IMR-90 (cell line): ENCODE data around the gene ENHO. TPM values are rescaled to one million over a fixed set of nuclear protein-coding genes. Genes with fewer than 3 reads are reported as not detected.

Experiments
- ATAC-seq: fragments of 200-7000 bp; cut with Tn5 transposase; 2 replicates; pipeline ENCODE4 v1.9.1; 2020; ENCODE audit warnings: low read depth, mild to moderate bottlenecking, moderate library complexity
- BruUV-seq: library from RNA; stranded (reverse); fragments of 400-500 nt; replicated peaks from 2 replicates; lab custom pipeline; 2021; lab: Mats Ljungman, UMichigan
- CTCF ChIA-PET: fragments of 300-600 bp; formaldehyde crosslinking; extraction: SDS; loops from one replicate; lab custom pipeline; 2021; ENCODE audit warnings: antibody characterized with exemption; lab: Yijun Ruan, JAX
- POLR2A ChIA-PET: fragments of 300-600 bp; sonication (Branson Sonifier 250); formaldehyde crosslinking; loops from one replicate; lab custom pipeline; 2022; ENCODE audit warnings: antibody characterized with exemption; ENCODE audit not compliant: unreplicated experiment; lab: Charles Lee
- DNase-seq: peaks from one replicate; pipeline ENCODE4 v3.0.0; 2013
- H2AFZ ChIP-seq: replicated peaks from 2 replicates; pipeline ENCODE3; 2013; ENCODE audit warnings: low read length, mild to moderate bottlenecking; ENCODE audit not compliant: poor library complexity
- H2AK5ac ChIP-seq: 2 replicates; pipeline ENCODE4 v1.6.1; 2013; ENCODE audit warnings: low read depth, low read length, inconsistent platforms
- H2AK9ac ChIP-seq: replicated peaks from 2 replicates; pipeline ENCODE3; 2013; ENCODE audit warnings: mild to moderate bottlenecking, low read depth, low read length, moderate library complexity; ENCODE audit not compliant: poor library complexity
- H2BK120ac ChIP-seq: 2 replicates; pipeline ENCODE4 v1.6.1; 2013; ENCODE audit warnings: low read depth, low read length, inconsistent platforms
- H2BK15ac ChIP-seq: 3 replicates; pipeline ENCODE4 v1.6.1; 2013; ENCODE audit warnings: low read depth, low read length, inconsistent platforms
- H2BK20ac ChIP-seq: 2 replicates; pipeline ENCODE4 v1.6.1; 2013; ENCODE audit warnings: low read depth, mild to moderate bottlenecking, inconsistent platforms, low read length, moderate library complexity
- H2BK5ac ChIP-seq: 2 replicates; pipeline ENCODE4 v1.6.1; 2013; ENCODE audit warnings: mild to moderate bottlenecking, low read depth, low read length, inconsistent platforms; ENCODE audit not compliant: poor library complexity, severe bottlenecking
- H3K14ac ChIP-seq: replicated peaks from 2 replicates; pipeline ENCODE4 v1.6.1; 2013; ENCODE audit warnings: low read depth, low read length, inconsistent platforms
- H3K18ac ChIP-seq: 2 replicates; pipeline ENCODE4 v1.6.1; 2013; ENCODE audit warnings: low read depth, low read length, control low read depth
- H3K23ac ChIP-seq: 2 replicates; pipeline ENCODE4 v1.6.1; 2013; ENCODE audit warnings: low read depth, low read length, inconsistent platforms
- H3K27ac ChIP-seq: 2 replicates; pipeline ENCODE4 v1.5.1; 2013; ENCODE audit warnings: mild to moderate bottlenecking, control low read depth, low read length; ENCODE audit not compliant: insufficient read depth
- H3K27me3 ChIP-seq: 2 replicates; pipeline ENCODE4 v1.6.1; 2013; ENCODE audit warnings: low read length; ENCODE audit not compliant: control insufficient read depth, insufficient read depth
- H3K36me3 ChIP-seq: 2 replicates; pipeline ENCODE4 v1.6.1; 2013; ENCODE audit warnings: low read length, mixed read lengths; ENCODE audit not compliant: control insufficient read depth, insufficient read depth
- H3K4ac ChIP-seq: 2 replicates; pipeline ENCODE4 v1.6.1; 2013; ENCODE audit warnings: low read depth, low read length, inconsistent platforms
- H3K4me1 ChIP-seq: 2 replicates; pipeline ENCODE4 v1.6.1; 2013; ENCODE audit warnings: low read length, mixed read lengths; ENCODE audit not compliant: control insufficient read depth, insufficient read depth
- H3K4me2 ChIP-seq: 2 replicates; pipeline ENCODE4 v1.6.1; 2013; ENCODE audit warnings: low read depth, mild to moderate bottlenecking, control low read depth, low read length, moderate library complexity
- H3K4me3 ChIP-seq: 2 replicates; pipeline ENCODE4 v1.5.1; 2013; ENCODE audit warnings: low read depth, mild to moderate bottlenecking, control low read depth, low read length, moderate library complexity; ENCODE audit not compliant: insufficient read depth
- H3K56ac ChIP-seq: 2 replicates; pipeline ENCODE4 v1.6.1; 2013; ENCODE audit warnings: low read length, inconsistent platforms; ENCODE audit not compliant: insufficient read depth; ENCODE audit errors: extremely low read depth
- H3K79me1 ChIP-seq, 2 experiments: 2 replicates each; pipeline ENCODE4 v1.6.1; 2013; ENCODE audit warnings: low read length in 2 of 2, inconsistent platforms in 1 of 2, low read depth in 1 of 2
- H3K9ac ChIP-seq: 2 replicates; pipeline ENCODE4 v1.6.1; 2013; ENCODE audit warnings: low read depth, low read length, control low read depth
- H3K9me1 ChIP-seq: 2 replicates; pipeline ENCODE4 v1.6.1; 2013; ENCODE audit warnings: low read length, inconsistent platforms; ENCODE audit not compliant: insufficient read depth
- H3K9me3 ChIP-seq: 2 replicates; pipeline ENCODE4 v1.6.1; 2013; ENCODE audit warnings: low read length; ENCODE audit not compliant: control insufficient read depth, insufficient read depth
- H4K20me1 ChIP-seq: 2 replicates; pipeline ENCODE4 v1.6.1; 2013; ENCODE audit warnings: low read length, inconsistent platforms; ENCODE audit not compliant: insufficient read depth
- H4K5ac ChIP-seq: 2 replicates; pipeline ENCODE4 v1.6.1; 2013; ENCODE audit warnings: mild to moderate bottlenecking, low read depth, low read length, control low read depth
- H4K8ac ChIP-seq, 2 experiments: 2 replicates each; pipeline ENCODE4 v1.6.1; 2013; ENCODE audit warnings: low read depth in 2 of 2, low read length in 2 of 2, control low read depth in 1 of 2, inconsistent platforms in 1 of 2
- H4K91ac ChIP-seq: 2 replicates; pipeline ENCODE4 v1.6.1; 2013; ENCODE audit warnings: low read depth, low read length, inconsistent platforms; ENCODE audit not compliant: insufficient read depth
- BHLHE40 ChIP-seq: fragments of 150-350 bp; IDR thresholded peaks from 2 replicates; pipeline ENCODE4 v1.6.1; 2016; ENCODE audit warnings: mild to moderate bottlenecking, low read depth, low read length
- CEBPB ChIP-seq: IDR thresholded peaks from 2 replicates; pipeline ENCODE4 v1.6.1; 2012; ENCODE audit warnings: low read depth, low read length, improper control_type of control experiment
- CHD1 ChIP-seq: IDR thresholded peaks from 2 replicates; pipeline ENCODE4 v1.6.1; 2012; ENCODE audit warnings: low read depth, low read length, improper control_type of control experiment
- CTCF ChIP-seq: conservative IDR thresholded peaks from 2 replicates; pipeline ENCODE4 v1.5.1; 2012; ENCODE audit warnings: mild to moderate bottlenecking, low read depth, low read length, improper control_type of control experiment
- FOS ChIP-seq: fragments of 150-350 bp; IDR thresholded peaks from 2 replicates; pipeline ENCODE4 v1.6.1; 2016; ENCODE audit warnings: low read depth, low read length
- MAFK ChIP-seq: IDR thresholded peaks from 2 replicates; pipeline ENCODE4 v1.6.1; 2012; ENCODE audit warnings: low read depth, low read length, improper control_type of control experiment
- MAZ ChIP-seq: IDR thresholded peaks from 2 replicates; pipeline ENCODE4 v1.6.1; 2012; ENCODE audit warnings: low read depth, mild to moderate bottlenecking, low read length, improper control_type of control experiment, moderate library complexity, borderline replicate concordance
- MXI1 ChIP-seq: IDR thresholded peaks from 2 replicates; pipeline ENCODE4 v1.6.1; 2012; ENCODE audit warnings: low read depth, mild to moderate bottlenecking, low read length, moderate library complexity, borderline replicate concordance
- NFE2L2 ChIP-seq: fragments of 150-350 bp; IDR thresholded peaks from 2 replicates; pipeline ENCODE4 v1.6.1; 2016; ENCODE audit warnings: low read depth, mild to moderate bottlenecking, low read length
- RAD21 ChIP-seq: IDR thresholded peaks from 2 replicates; pipeline ENCODE4 v1.6.1; 2012; ENCODE audit warnings: low read length, improper control_type of control experiment
- RCOR1 ChIP-seq: IDR thresholded peaks from 2 replicates; pipeline ENCODE4 v1.6.1; 2012; ENCODE audit warnings: mild to moderate bottlenecking, low read length, improper control_type of control experiment; ENCODE audit not compliant: insufficient replicate concordance
- RFX5 ChIP-seq: IDR thresholded peaks from 2 replicates; pipeline ENCODE4 v1.8.0; 2012; ENCODE audit warnings: low read depth, mild to moderate bottlenecking, low read length, moderate library complexity
- SMC3 ChIP-seq: fragments of 150-350 bp; IDR thresholded peaks from 2 replicates; pipeline ENCODE4 v1.6.1; 2016; ENCODE audit warnings: low read depth, mild to moderate bottlenecking, antibody characterized with exemption, low read length, moderate library complexity
- WGBS, 2 experiments: methylation state at CpG; one replicate each; pipeline versions ENCODE4 v1.1.5 to v1.1.7; 2013; ENCODE audit warnings: missing lambda C conversion rate in 2 of 2; ENCODE audit not compliant: insufficient read length in 1 of 2; ENCODE audit errors: extremely low coverage in 2 of 2; 5-methylcytosine and 5-hydroxymethylcytosine counted together
- dilution Hi-C: fragments of 300-500 bp; cut with HindIII; formaldehyde crosslinking; loops from one replicate; pipeline ENCODE4 v1.14.3; 2018; ENCODE audit warnings: low sequenced_read_pairs; ENCODE audit not compliant: unreplicated experiment
- in situ Hi-C: fragments of 300-500 bp; cut with MboI; formaldehyde crosslinking; loops from 3 replicates; pipeline ENCODE4 v1.14.3; 2019; ENCODE audit warnings: low sequenced_read_pairs, inconsistent platforms, mixed read lengths
- intact Hi-C: fragments of 100-400 bp; cut with micrococcal nuclease; formaldehyde crosslinking; loops from 2 replicates; pipeline ENCODE4 v1.10.0; 2022
- polyA plus RNA-seq, 3 experiments: library from polyadenylated mRNA; depleted of rRNA; stranded (reverse); fragments of >200 nt; gene quantifications; 2 replicates each; pipeline ENCODE4 v1.2.3, GENCODE V29; 2012; ENCODE audit warnings: low replicate concordance in 1 of 3
- total RNA-seq: library from RNA; depleted of rRNA; stranded (reverse); fragments of >200 nt; gene quantifications from 2 replicates; pipeline ENCODE4 v1.2.3, GENCODE V29; 2012
- TF ChIP-seq, protein P1 (sequence below): fragments of 150-350 bp; IDR thresholded peaks from 2 replicates; pipeline ENCODE4 v1.6.1; 2016; ENCODE audit warnings: low read depth, mild to moderate bottlenecking, low read length, moderate library complexity, borderline replicate concordance
- TF ChIP-seq, protein P2 (sequence below): fragments of 150-350 bp; IDR thresholded peaks from 2 replicates; pipeline ENCODE4 v1.6.1; 2017; ENCODE audit warnings: mild to moderate bottlenecking, antibody characterized with exemption, low read length, low read depth

The ENHO gene
- total and polyA plus RNA-seq, 2 of the 4 experiments (the other 2 are of a cell fraction) = not detected

- ChIA-PET POLR2A (no interaction called here), CTCF (interaction anchor here (1.3 kb wide), 1 partner anchor 8 kb away, joined by 3 read pairs; no protein-coding TSS in a partner anchor)
- dilution Hi-C loops (no loop called here), in situ Hi-C loops (no loop called here), intact Hi-C loops (no loop called here)
- Histone ChIP-seq H2AK5ac (no peak overlapping the region), H3K4me3 (no peak overlapping the region), H3K9me1 (no peaks in the 10 kb centered on the region), H2BK5ac (no peak overlapping the region), H3K18ac (no peak overlapping the region), H3K79me1 (no peaks in the 10 kb centered on the region), H2AFZ (no peak overlapping the region), H2BK20ac (no peak overlapping the region), H3K27ac (no peak overlapping the region), H2BK15ac (no peak overlapping the region), H3K4ac (no peak overlapping the region), H3K56ac (no peak overlapping the region), H4K20me1 (no peaks in the 10 kb centered on the region), H3K36me3 (no peaks in the 10 kb centered on the region), H3K4me2 (no peak overlapping the region), H3K9ac (no peak overlapping the region), H2BK120ac (no peak overlapping the region), H2AK9ac (no peak overlapping the region), H4K8ac (no peak overlapping the region), H3K23ac (no peak overlapping the region), H3K9me3 (no peaks in the 10 kb centered on the region), H4K91ac (no peak overlapping the region), H4K5ac (no peak overlapping the region), H3K4me1 (peaks cover 9% of the 10 kb centered on the region; the same call in 1 of the 2 replicates), H3K14ac (no peak overlapping the region), H3K27me3 (peaks cover 63% of the 10 kb centered on the region)
- WGBS, 2 experiments = 51% methylated on average over 10 of the region's 13 CpGs; no CpG with 5 or more reads in 1 of the 2 experiments
- TF ChIP-seq CHD1 (no peak), SMC3 (no peak), MAZ (no peak), RAD21 (no peak), CTCF (no peak), BHLHE40 (no peak), RFX5 (no peak), RCOR1 (no peak), FOS (no peak), CEBPB (no peak), MXI1 (no peak), NFE2L2 (no peak), MAFK (no peak)
- TF ChIP-seq, protein P1, sequence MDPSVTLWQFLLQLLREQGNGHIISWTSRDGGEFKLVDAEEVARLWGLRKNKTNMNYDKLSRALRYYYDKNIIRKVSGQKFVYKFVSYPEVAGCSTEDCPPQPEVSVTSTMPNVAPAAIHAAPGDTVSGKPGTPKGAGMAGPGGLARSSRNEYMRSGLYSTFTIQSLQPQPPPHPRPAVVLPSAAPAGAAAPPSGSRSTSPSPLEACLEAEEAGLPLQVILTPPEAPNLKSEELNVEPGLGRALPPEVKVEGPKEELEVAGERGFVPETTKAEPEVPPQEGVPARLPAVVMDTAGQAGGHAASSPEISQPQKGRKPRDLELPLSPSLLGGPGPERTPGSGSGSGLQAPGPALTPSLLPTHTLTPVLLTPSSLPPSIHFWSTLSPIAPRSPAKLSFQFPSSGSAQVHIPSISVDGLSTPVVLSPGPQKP = no peak
- TF ChIP-seq, protein P2, sequence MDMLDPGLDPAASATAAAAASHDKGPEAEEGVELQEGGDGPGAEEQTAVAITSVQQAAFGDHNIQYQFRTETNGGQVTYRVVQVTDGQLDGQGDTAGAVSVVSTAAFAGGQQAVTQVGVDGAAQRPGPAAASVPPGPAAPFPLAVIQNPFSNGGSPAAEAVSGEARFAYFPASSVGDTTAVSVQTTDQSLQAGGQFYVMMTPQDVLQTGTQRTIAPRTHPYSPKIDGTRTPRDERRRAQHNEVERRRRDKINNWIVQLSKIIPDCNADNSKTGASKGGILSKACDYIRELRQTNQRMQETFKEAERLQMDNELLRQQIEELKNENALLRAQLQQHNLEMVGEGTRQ = no peak
- no TSS peak for BruUV-seq
- ATAC-seq = no peak
- no peak for DNase-seq
Measured at GRCh38 chr9:34555936-34556525, 33.2 kb upstream of the ENHO start.
